Omental fat pad (tissue), 4 donors: Measurements from ENCODE around the gene KDM1A. TPM values are rescaled to one million over a fixed set of nuclear protein-coding genes. Genes with fewer than 3 reads are reported as not detected.

Experiments used
- ATAC-seq: fragments of 150-250 bp; one replicate; pipeline ENCODE4 v1.9.1; 2016; ENCODE audit warnings: mild to moderate bottlenecking, moderate library complexity; ENCODE audit not compliant: low FRiP score
- DNase-seq: peaks from one replicate; pipeline ENCODE4 v3.0.0-alpha.2; 2019; ENCODE audit warnings: low spot score
- CTCF ChIP-seq, 3 donors: fragments of 450-650 bp; IDR thresholded peaks; one replicate each; pipeline ENCODE4 v1.5.1; 2016 to 2017; ENCODE audit warnings: antibody characterized with exemption in 3 of 3, mild to moderate bottlenecking in 3 of 3, moderate library complexity in 2 of 3
- total RNA-seq, 4 donors: library from RNA; depleted of rRNA; stranded (reverse); fragments of >200 nt; gene quantifications; one replicate each; pipeline ENCODE4 v1.1.0, GENCODE V29; 2016

The KDM1A gene
- total RNA-seq, 4 donors from 2014 or later: 34.1 to 48.2 (median 39.6) TPM

- DNase-seq (no peak), ATAC-seq (no peak)
- TF ChIP-seq CTCF (IDR thresholded peaks at IDR 0.05): no peak
Observed at GRCh38 chr1:23118957-23119792, 99.9 kb downstream of the KDM1A start.

- DNase-seq: no peak
- ATAC-seq: no peak
- no peak for TF ChIP-seq CTCF (IDR thresholded peaks at IDR 0.05)
Observed at GRCh38 chr1:23120383-23120782, 101.1 kb downstream of the KDM1A start.

GRCh38 chr1:23122023-23122748 lies 102.9 kb downstream of the KDM1A start:
- ATAC-seq (no peak), DNase-seq (no peak)
- no peak for TF ChIP-seq CTCF (IDR thresholded peaks at IDR 0.05)

GRCh38 chr1:23122796-23123195 lies 103.5 kb downstream of the KDM1A start:
- no peak for TF ChIP-seq CTCF (IDR thresholded peaks at IDR 0.05)
- ATAC-seq (no peak), DNase-seq (no peak)

- no peak for ATAC-seq
Observed at GRCh38 chr1:23123528-23123927, 104.3 kb downstream of the KDM1A start.

GRCh38 chr1:23124259-23125026 lies 105.2 kb downstream of the KDM1A start:
- ATAC-seq (no peak), DNase-seq (no peak)
- no peak for TF ChIP-seq CTCF (IDR thresholded peaks at IDR 0.05)

More at GRCh38 chr1:23123528-23123927, 104.3 kb downstream of the KDM1A start:
- no peak for TF ChIP-seq CTCF (IDR thresholded peaks at IDR 0.05)
- no peak for DNase-seq
